K562 (cell line): Measurements from ENCODE around the gene ACOT13. TPM values are rescaled to one million over a fixed set of nuclear protein-coding genes. Genes with fewer than 3 reads are reported as not detected.

Experiments used
- CREB1 ChIP-seq, 2 experiments: sonication (generic) in 1 of 2; formaldehyde crosslinking in 1 of 2; IDR thresholded peaks; 2 replicates each; pipeline versions ENCODE4 v1.6.1 to v1.8.0; 2012 to 2022; ENCODE audit warnings: inconsistent platforms in 1 of 2, mild to moderate bottlenecking in 1 of 2, missing genetic modification reagents in 1 of 2, moderate library complexity in 1 of 2
- ELF1 ChIP-seq: fragments of 200-800 bp; sonication (Bioruptor generic); IDR thresholded peaks from 2 replicates; pipeline ENCODE4 v1.6.1; 2016; ENCODE audit warnings: missing genetic modification characterization, missing compliant biosample characterization
- HMGN3 ChIP-seq: IDR thresholded peaks from 2 replicates; pipeline ENCODE4 v1.6.1; 2011; ENCODE audit warnings: borderline replicate concordance, low read depth, mild to moderate bottlenecking, mixed read lengths, low read length; ENCODE audit not compliant: insufficient read length; ENCODE audit errors: extremely low read depth
- ILF3 ChIP-seq: fragments of 450-650 bp; IDR thresholded peaks from 2 replicates; pipeline ENCODE4 v1.6.1; 2018; ENCODE audit warnings: antibody characterized with exemption, mild to moderate bottlenecking, moderate library complexity, borderline replicate concordance
- IRF1 ChIP-seq: sonication (generic); formaldehyde crosslinking; IDR thresholded peaks from 2 replicates; pipeline ENCODE4 v1.8.0; 2022; ENCODE audit warnings: missing genetic modification reagents, mild to moderate bottlenecking, borderline replicate concordance
- L3MBTL2 ChIP-seq: fragments of 450-650 bp; IDR thresholded peaks from 2 replicates; pipeline ENCODE4 v1.6.1; 2016; ENCODE audit warnings: mild to moderate bottlenecking, moderate library complexity
- MBD1 ChIP-seq: fragments of 250-450 bp; sonication (Bioruptor Pico); IDR thresholded peaks from 2 replicates; pipeline ENCODE4 v1.8.0; 2022; ENCODE audit warnings: inconsistent platforms
- MIER1 ChIP-seq: fragments of 450-650 bp; IDR thresholded peaks from 2 replicates; pipeline ENCODE4 v1.6.1; 2016; ENCODE audit warnings: antibody characterized with exemption, mild to moderate bottlenecking, low read depth
- PML ChIP-seq: IDR thresholded peaks from 2 replicates; pipeline ENCODE4 v1.6.1; 2012; ENCODE audit warnings: low read length, inconsistent platforms
- RBM22 ChIP-seq: fragments of 200-400 bp; formaldehyde crosslinking; IDR thresholded peaks from 2 replicates; pipeline ENCODE4 v1.6.1; 2018; ENCODE audit warnings: low read length, low read depth; ENCODE audit not compliant: poor library complexity, severe bottlenecking
- TAF1 ChIP-seq: IDR thresholded peaks from 2 replicates; pipeline ENCODE4 v1.6.1; 2011; ENCODE audit warnings: mild to moderate bottlenecking, low read length, moderate library complexity; ENCODE audit not compliant: insufficient read depth, control insufficient read depth, severe bottlenecking; ENCODE audit errors: extremely low read depth
- polyA plus RNA-seq, 8 experiments: library from polyadenylated mRNA; depleted of rRNA in 4 of 8; stranded (reverse) in 5 of 8; unstranded in 3 of 8; fragments of >200 nt; fragmentation: Nextera tagmentation in 2 of 8; fragmentation: Illumina TruSeq in 1 of 8; extraction: Ambion mirVana in 2 of 8; extraction: Trizol in 1 of 8; gene quantifications; 2 replicates each; pipeline versions ENCODE4 v1.2.1 to v1.2.3, GENCODE V29; 2011 to 2014; ENCODE audit warnings: inconsistent platforms in 1 of 8, missing spikeins in 1 of 8
- total RNA-seq, 7 experiments: library from RNA; depleted of rRNA in 6 of 7; stranded (reverse); fragments of >200 nt in 6 of 7; fragmentation: Illumina TruSeq in 2 of 7; extraction: Trizol in 2 of 7; gene quantifications; 2 replicates each; pipeline versions ENCODE4 v1.2.1 to v1.2.3, GENCODE V29; 2011 to 2021; ENCODE audit warnings: low replicate concordance in 1 of 7
- TF ChIP-seq, protein P1 (sequence below): fragments of 250-450 bp; sonication (Bioruptor Pico); IDR thresholded peaks from 2 replicates; pipeline ENCODE4 v1.4.0; 2020; ENCODE audit warnings: mild to moderate bottlenecking, moderate library complexity, borderline replicate concordance
- TF ChIP-seq, protein P2 (sequence below): sonication (generic); formaldehyde crosslinking; IDR thresholded peaks from 2 replicates; pipeline ENCODE4 v1.8.0; 2022; ENCODE audit warnings: mild to moderate bottlenecking, missing genetic modification reagents
- TF ChIP-seq, protein P3 (sequence below): sonication (generic); formaldehyde crosslinking; IDR thresholded peaks from 2 replicates; pipeline ENCODE4 v1.8.0; 2023; ENCODE audit warnings: mild to moderate bottlenecking, missing genetic modification reagents

The ACOT13 gene
- total and polyA plus RNA-seq, 9 of the 15 experiments (the other 6 are each of a cell fraction or from before 2014, with no cell fraction given), result 14.1 to 129 (median 65.7) TPM

DNA sequence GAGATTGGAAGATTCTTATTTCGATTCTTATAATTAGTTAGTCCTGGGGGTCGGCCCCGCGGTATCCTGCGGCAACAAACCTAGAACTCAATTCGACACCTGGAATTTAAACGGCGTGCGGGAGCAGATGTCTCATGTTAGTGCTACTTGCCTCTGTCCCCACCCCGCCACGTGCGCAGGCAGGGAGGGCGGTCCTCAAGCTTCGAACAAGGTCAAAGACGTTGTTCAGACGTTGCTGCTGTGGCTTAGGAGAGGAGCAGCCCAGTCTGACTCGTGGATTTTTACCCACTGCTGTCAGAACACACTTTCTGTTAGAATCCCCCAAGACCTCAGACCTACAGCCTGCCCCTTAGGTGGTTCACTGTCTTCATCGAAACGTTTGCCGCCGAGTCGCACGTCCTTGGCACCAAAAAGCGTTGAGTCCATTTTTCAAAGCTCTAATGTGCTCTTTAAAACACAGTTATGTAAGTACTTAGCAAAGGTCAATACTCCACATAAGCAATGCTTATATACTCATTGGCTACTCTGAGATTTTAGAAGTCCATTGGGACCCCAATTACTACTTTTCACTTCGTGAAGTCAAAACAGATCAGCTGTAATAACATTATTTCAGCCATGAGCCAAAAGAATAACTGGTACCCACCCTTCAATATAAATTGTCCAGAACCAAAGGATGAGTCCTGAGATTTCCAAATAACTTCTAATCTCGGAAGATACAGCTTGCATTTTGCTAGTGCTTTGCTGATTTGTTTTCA, 54.8 kb downstream of the ACOT13 start (continued):
- TF ChIP-seq, protein P1, sequence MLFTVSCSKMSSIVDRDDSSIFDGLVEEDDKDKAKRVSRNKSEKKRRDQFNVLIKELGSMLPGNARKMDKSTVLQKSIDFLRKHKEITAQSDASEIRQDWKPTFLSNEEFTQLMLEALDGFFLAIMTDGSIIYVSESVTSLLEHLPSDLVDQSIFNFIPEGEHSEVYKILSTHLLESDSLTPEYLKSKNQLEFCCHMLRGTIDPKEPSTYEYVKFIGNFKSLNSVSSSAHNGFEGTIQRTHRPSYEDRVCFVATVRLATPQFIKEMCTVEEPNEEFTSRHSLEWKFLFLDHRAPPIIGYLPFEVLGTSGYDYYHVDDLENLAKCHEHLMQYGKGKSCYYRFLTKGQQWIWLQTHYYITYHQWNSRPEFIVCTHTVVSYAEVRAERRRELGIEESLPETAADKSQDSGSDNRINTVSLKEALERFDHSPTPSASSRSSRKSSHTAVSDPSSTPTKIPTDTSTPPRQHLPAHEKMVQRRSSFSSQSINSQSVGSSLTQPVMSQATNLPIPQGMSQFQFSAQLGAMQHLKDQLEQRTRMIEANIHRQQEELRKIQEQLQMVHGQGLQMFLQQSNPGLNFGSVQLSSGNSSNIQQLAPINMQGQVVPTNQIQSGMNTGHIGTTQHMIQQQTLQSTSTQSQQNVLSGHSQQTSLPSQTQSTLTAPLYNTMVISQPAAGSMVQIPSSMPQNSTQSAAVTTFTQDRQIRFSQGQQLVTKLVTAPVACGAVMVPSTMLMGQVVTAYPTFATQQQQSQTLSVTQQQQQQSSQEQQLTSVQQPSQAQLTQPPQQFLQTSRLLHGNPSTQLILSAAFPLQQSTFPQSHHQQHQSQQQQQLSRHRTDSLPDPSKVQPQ (CRISPR knock-in tag), result peak; percentile 80
- TF ChIP-seq MIER1 (0 out of 2 replicates have a peak, but pooled peaks have one; percentile 69), MBD1 (CRISPR knock-in tag) (peak; percentile 43), IRF1 (CRISPR knock-in tag) (peak; percentile 97), CREB1 (IDR thresholded peaks at IDR 0.05) (no peak), CREB1 (CRISPR knock-in tag; IDR thresholded peaks at IDR 0.05) (no peak), RBM22 (no peak), L3MBTL2 (peak; percentile 100), TAF1 (peak; percentile 68), PML (peak; percentile 53; the same call in 1 of the 2 replicates), ILF3 (peak; percentile 76; the same call in 1 of the 2 replicates), HMGN3 (no peak), ELF1 (tag) (0 out of 2 replicates have a peak, but pooled peaks have one; percentile 94)
- TF ChIP-seq, protein P2, sequence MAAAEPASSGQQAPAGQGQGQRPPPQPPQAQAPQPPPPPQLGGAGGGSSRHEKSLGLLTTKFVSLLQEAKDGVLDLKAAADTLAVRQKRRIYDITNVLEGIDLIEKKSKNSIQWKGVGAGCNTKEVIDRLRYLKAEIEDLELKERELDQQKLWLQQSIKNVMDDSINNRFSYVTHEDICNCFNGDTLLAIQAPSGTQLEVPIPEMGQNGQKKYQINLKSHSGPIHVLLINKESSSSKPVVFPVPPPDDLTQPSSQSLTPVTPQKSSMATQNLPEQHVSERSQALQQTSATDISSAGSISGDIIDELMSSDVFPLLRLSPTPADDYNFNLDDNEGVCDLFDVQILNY (CRISPR knock-in tag), result peak; percentile 98; the same call in 1 of the 2 replicates
- TF ChIP-seq, protein P3, sequence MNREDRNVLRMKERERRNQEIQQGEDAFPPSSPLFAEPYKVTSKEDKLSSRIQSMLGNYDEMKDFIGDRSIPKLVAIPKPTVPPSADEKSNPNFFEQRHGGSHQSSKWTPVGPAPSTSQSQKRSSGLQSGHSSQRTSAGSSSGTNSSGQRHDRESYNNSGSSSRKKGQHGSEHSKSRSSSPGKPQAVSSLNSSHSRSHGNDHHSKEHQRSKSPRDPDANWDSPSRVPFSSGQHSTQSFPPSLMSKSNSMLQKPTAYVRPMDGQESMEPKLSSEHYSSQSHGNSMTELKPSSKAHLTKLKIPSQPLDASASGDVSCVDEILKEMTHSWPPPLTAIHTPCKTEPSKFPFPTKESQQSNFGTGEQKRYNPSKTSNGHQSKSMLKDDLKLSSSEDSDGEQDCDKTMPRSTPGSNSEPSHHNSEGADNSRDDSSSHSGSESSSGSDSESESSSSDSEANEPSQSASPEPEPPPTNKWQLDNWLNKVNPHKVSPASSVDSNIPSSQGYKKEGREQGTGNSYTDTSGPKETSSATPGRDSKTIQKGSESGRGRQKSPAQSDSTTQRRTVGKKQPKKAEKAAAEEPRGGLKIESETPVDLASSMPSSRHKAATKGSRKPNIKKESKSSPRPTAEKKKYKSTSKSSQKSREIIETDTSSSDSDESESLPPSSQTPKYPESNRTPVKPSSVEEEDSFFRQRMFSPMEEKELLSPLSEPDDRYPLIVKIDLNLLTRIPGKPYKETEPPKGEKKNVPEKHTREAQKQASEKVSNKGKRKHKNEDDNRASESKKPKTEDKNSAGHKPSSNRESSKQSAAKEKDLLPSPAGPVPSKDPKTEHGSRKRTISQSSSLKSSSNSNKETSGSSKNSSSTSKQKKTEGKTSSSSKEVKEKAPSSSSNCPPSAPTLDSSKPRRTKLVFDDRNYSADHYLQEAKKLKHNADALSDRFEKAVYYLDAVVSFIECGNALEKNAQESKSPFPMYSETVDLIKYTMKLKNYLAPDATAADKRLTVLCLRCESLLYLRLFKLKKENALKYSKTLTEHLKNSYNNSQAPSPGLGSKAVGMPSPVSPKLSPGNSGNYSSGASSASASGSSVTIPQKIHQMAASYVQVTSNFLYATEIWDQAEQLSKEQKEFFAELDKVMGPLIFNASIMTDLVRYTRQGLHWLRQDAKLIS (CRISPR knock-in tag), result peak; percentile 4; the same call in 1 of the 2 replicates
